Measurements from ENCODE around the gene ST6GAL1. TPM values are rescaled to one million over a fixed set of nuclear protein-coding genes. Genes with fewer than 3 reads are reported as not detected.

The ST6GAL1 gene
- total and polyA plus RNA-seq, 10 of the 15 experiments (the other 5 are each of a cell fraction or from before 2014, with no cell fraction given), result 74.2 to 248 (median 149) TPM

GRCh38 chr3:186931532-186932280 lies 1.4 kb downstream of the ST6GAL1 start:
- peak; percentile 61 for ATAC-seq
- POLR2A ChIA-PET, result interaction anchor here (0.7 to 3.6 kb wide), 16 partner anchors 11 to 148 kb away, joined by 3 to 20 read pairs (median 5); partner anchors contain the start of genes EIF4A2 and RFC4
- intact Hi-C loops (cut with micrococcal nuclease; ENCODE audit: unreplicated experiment), result loop anchor here (1.0 to 5.0 kb wide), 6 partner anchors 56 to 136 kb away; no protein-coding TSS in a partner anchor
- no peak for FAIRE-seq
- H2AFZ ChIP-seq (ENCODE audit: control insufficient read depth, low read depth, low read length), result peak overlapping the region; percentile 45
- CTCF ChIA-PET, result interaction anchor here (0.7 to 2.8 kb wide), 25 partner anchors 8 to 234 kb away, joined by 3 to 11 read pairs (median 4); partner anchors contain the start of gene RPL39L
- H3K27ac ChIP-seq (ENCODE audit: control insufficient read depth, insufficient read depth), result peak overlapping the region; percentile 81
- peaks cover 11% of the 10 kb centered on the region for H3K4me1 ChIP-seq (ENCODE audit: control insufficient read depth, insufficient read depth, low read length)
- no peak for DNase-seq (ENCODE audit: low read depth, low spot score)
- no peaks in the 10 kb centered on the region for H3K27me3 ChIP-seq (replicated peaks in 1 of 2; ENCODE audit: control insufficient read depth in 2 of 2, insufficient read depth in 2 of 2, low read length in 1 of 2)
- BruUV-seq (replicated peaks), result TSS peak; percentile 61
- peaks cover 56% of the 10 kb centered on the region for H3K79me2 ChIP-seq (ENCODE audit: control insufficient read depth, insufficient read depth, low read length)
- under 1% methylated on average over 32 of the region's 32 CpGs for WGBS (ENCODE audit: insufficient coverage, insufficient replicate concordance, low lambda C conversion rate, missing lambda C conversion rate)
- in situ Hi-C loops (cut with MboI), result no loop called here
- RAD21 ChIA-PET (ENCODE audit: unreplicated experiment), result interaction anchor here (0.7 to 4.1 kb wide), 26 partner anchors 15 to 392 kb away, joined by 3 to 47 read pairs (median 4); no protein-coding TSS in a partner anchor
- peak overlapping the region; percentile 88 for H3K4me2 ChIP-seq (ENCODE audit: control insufficient read depth, insufficient read depth)
- H3K9ac ChIP-seq (ENCODE audit: control insufficient read depth, insufficient read depth, low read length), result peak overlapping the region; percentile 78
- SMC1A ChIA-PET (ENCODE audit: uncharacterized antibody, unreplicated experiment), result interaction anchor here (0.6 to 4.8 kb wide), 24 partner anchors 11 to 362 kb away, joined by 3 to 42 read pairs (median 6); partner anchors contain the start of gene DNAJB11
- H3K9me3 ChIP-seq (replicated peaks; ENCODE audit: control insufficient read depth, insufficient read depth, low read length), result no peaks in the 10 kb centered on the region
- H3K36me3 ChIP-seq (ENCODE audit: control insufficient read depth in 2 of 2, insufficient read depth in 2 of 2, low read length in 1 of 2), result peaks cover 0 to 9% of the 10 kb centered on the region in 2 experiments; a peak in 2 of 4 replicates
- H4K20me1 ChIP-seq (ENCODE audit: control insufficient read depth, insufficient read depth), result 0 out of 2 replicates have a peak, but pooled peaks cover 4% of the 10 kb centered on the region
- peak overlapping the region; percentile 96 for H3K4me3 ChIP-seq
- TF ChIP-seq BHLHE40 (IDR thresholded peaks at IDR 0.05; ENCODE audit: borderline replicate concordance in 1 of 2, low read depth in 2 of 2, low read length in 1 of 2) (peak in 1 of 2 experiments; percentile 33; a peak in 1 of 4 replicates), FOXM1 (IDR thresholded peaks at IDR 0.05; ENCODE audit: low read depth, low read length) (0 out of 2 replicates have a peak, but pooled peaks have one; percentile 9), CBX5 (IDR thresholded peaks at IDR 0.05; ENCODE audit: low read depth) (0 out of 2 replicates have a peak, but pooled peaks have one; percentile 8), FOXK2 (IDR thresholded peaks at IDR 0.05) (0 out of 2 replicates have a peak, but pooled peaks have one; percentile 2), POLR2A (IDR thresholded peaks at IDR 0.05; ENCODE audit: low read depth, low read length) (peak; percentile 39; the same call in 1 of the 2 replicates), NKRF (conservative IDR thresholded peaks at IDR 0.05) (0 out of 2 replicates have a peak, but pooled peaks have one; percentile 7), SMARCA5 (IDR thresholded peaks at IDR 0.05) (no peak; the same call in 1 of the 2 replicates), ZBTB40 (IDR thresholded peaks at IDR 0.05; ENCODE audit: borderline replicate concordance) (0 out of 2 replicates have a peak, but pooled peaks have one; percentile 29), YY1 (IDR thresholded peaks at IDR 0.05; ENCODE audit: low read depth, low read length) (peak; percentile 70), IRF4 (IDR thresholded peaks at IDR 0.05; ENCODE audit: low read depth, low read length) (0 out of 2 replicates have a peak, but pooled peaks have one; percentile 18), TARDBP (IDR thresholded peaks at IDR 0.05; ENCODE audit: borderline replicate concordance) (no peak)

Data from GM12878 (cell line).